Transverse colon (tissue), 3 donors: ENCODE results near the gene DAZAP1.

ENCODE experiments used
- CTCF ChIP-seq, 5 experiments: fragments of 200-600 bp in 3 of 5; fragments of 450-650 bp in 2 of 5; sonication (generic) in 3 of 5; IDR thresholded peaks; 1 replicate in 2 of 5; 2 replicates in 3 of 5; pipeline ENCODE4 v1.5.1; 2016 to 2017; ENCODE audit warnings: antibody characterized with exemption in 5 of 5, inconsistent platforms in 3 of 5, mild to moderate bottlenecking in 2 of 5, moderate library complexity in 1 of 5
- POLR2A ChIP-seq: fragments of 450-650 bp; IDR thresholded peaks from one replicate; pipeline ENCODE4 v1.6.1; 2016; ENCODE audit warnings: antibody characterized with exemption, mild to moderate bottlenecking, moderate library complexity

GRCh38 chr19:1455002-1455335 lies 47.6 kb downstream of the DAZAP1 start:
- TF ChIP-seq POLR2A (no peak), CTCF (IDR thresholded peaks at IDR 0.05) (no peak)
